ENCODE data around the gene EIF4EBP3. TPM values are rescaled to one million over a fixed set of nuclear protein-coding genes. Genes with fewer than 3 reads are reported as not detected.

The EIF4EBP3 gene
- total RNA-seq, 1 experiment from 2014 or later = 8.4 TPM

- peak within 1 kb of the TSS; percentile 88 for H3K27ac Mint-ChIP-seq
- CTCF ChIA-PET = interaction anchor here (1.0 to 2.1 kb wide), 6 partner anchors 10 to 317 kb away, joined by 3 to 16 read pairs (median 4); partner anchors contain the start of gene EIF4EBP3
- peaks cover 20% of the 10 kb centered on the region for H3K36me3 Mint-ChIP-seq
- peaks cover 24% of the 10 kb centered on the region for H3K4me1 Mint-ChIP-seq
- ATAC-seq = peak; percentile 94
- H3K9me3 Mint-ChIP-seq = no peaks in the 10 kb centered on the region
- H3K27me3 Mint-ChIP-seq (ENCODE audit: low read depth) = no peaks in the 10 kb centered on the region; the same call in 1 of the 2 replicates
- H3K4me3 Mint-ChIP-seq = peak within 1 kb of the TSS; percentile 87
- POLR2A ChIA-PET = interaction anchor here (0.6 to 3.8 kb wide), 9 partner anchors 8 to 156 kb away, joined by 3 to 47 read pairs (median 3); partner anchors contain the start of genes ANKHD1, DND1, EIF4EBP3 and IK
- peak; percentile 95 for DNase-seq (ENCODE audit: low spot score)
- TF ChIP-seq, protein P1, sequence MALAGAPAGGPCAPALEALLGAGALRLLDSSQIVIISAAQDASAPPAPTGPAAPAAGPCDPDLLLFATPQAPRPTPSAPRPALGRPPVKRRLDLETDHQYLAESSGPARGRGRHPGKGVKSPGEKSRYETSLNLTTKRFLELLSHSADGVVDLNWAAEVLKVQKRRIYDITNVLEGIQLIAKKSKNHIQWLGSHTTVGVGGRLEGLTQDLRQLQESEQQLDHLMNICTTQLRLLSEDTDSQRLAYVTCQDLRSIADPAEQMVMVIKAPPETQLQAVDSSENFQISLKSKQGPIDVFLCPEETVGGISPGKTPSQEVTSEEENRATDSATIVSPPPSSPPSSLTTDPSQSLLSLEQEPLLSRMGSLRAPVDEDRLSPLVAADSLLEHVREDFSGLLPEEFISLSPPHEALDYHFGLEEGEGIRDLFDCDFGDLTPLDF (CRISPR knock-in tag; IDR thresholded peaks at IDR 0.05) = no peak
- TF ChIP-seq AFF4 (CRISPR knock-in tag; IDR thresholded peaks at IDR 0.05; ENCODE audit: borderline replicate concordance) = no peak
- 0 out of 2 replicates have a peak, but pooled peaks have one; percentile 11 for TF ChIP-seq ZNF121 (CRISPR knock-in tag; IDR thresholded peaks at IDR 0.05)
- TF ChIP-seq ZNF671 (CRISPR knock-in tag; IDR thresholded peaks at IDR 0.05) = peak; percentile 14; the same call in 1 of the 2 replicates
- TF ChIP-seq, protein P2, sequence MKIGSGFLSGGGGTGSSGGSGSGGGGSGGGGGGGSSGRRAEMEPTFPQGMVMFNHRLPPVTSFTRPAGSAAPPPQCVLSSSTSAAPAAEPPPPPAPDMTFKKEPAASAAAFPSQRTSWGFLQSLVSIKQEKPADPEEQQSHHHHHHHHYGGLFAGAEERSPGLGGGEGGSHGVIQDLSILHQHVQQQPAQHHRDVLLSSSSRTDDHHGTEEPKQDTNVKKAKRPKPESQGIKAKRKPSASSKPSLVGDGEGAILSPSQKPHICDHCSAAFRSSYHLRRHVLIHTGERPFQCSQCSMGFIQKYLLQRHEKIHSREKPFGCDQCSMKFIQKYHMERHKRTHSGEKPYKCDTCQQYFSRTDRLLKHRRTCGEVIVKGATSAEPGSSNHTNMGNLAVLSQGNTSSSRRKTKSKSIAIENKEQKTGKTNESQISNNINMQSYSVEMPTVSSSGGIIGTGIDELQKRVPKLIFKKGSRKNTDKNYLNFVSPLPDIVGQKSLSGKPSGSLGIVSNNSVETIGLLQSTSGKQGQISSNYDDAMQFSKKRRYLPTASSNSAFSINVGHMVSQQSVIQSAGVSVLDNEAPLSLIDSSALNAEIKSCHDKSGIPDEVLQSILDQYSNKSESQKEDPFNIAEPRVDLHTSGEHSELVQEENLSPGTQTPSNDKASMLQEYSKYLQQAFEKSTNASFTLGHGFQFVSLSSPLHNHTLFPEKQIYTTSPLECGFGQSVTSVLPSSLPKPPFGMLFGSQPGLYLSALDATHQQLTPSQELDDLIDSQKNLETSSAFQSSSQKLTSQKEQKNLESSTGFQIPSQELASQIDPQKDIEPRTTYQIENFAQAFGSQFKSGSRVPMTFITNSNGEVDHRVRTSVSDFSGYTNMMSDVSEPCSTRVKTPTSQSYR (CRISPR knock-in tag; IDR thresholded peaks at IDR 0.05) = peak; percentile 65; the same call in 1 of the 2 replicates
- TF ChIP-seq, protein P3, sequence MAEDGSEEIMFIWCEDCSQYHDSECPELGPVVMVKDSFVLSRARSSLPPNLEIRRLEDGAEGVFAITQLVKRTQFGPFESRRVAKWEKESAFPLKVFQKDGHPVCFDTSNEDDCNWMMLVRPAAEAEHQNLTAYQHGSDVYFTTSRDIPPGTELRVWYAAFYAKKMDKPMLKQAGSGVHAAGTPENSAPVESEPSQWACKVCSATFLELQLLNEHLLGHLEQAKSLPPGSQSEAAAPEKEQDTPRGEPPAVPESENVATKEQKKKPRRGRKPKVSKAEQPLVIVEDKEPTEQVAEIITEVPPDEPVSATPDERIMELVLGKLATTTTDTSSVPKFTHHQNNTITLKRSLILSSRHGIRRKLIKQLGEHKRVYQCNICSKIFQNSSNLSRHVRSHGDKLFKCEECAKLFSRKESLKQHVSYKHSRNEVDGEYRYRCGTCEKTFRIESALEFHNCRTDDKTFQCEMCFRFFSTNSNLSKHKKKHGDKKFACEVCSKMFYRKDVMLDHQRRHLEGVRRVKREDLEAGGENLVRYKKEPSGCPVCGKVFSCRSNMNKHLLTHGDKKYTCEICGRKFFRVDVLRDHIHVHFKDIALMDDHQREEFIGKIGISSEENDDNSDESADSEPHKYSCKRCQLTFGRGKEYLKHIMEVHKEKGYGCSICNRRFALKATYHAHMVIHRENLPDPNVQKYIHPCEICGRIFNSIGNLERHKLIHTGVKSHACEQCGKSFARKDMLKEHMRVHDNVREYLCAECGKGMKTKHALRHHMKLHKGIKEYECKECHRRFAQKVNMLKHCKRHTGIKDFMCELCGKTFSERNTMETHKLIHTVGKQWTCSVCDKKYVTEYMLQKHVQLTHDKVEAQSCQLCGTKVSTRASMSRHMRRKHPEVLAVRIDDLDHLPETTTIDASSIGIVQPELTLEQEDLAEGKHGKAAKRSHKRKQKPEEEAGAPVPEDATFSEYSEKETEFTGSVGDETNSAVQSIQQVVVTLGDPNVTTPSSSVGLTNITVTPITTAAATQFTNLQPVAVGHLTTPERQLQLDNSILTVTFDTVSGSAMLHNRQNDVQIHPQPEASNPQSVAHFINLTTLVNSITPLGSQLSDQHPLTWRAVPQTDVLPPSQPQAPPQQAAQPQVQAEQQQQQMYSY (CRISPR knock-in tag; IDR thresholded peaks at IDR 0.05) = peak; percentile 87
- no peak for TF ChIP-seq E2F4 (CRISPR knock-in tag; IDR thresholded peaks at IDR 0.05; ENCODE audit: borderline replicate concordance, low read depth)
- no peak for TF ChIP-seq ZBTB21 (CRISPR knock-in tag; IDR thresholded peaks at IDR 0.05; ENCODE audit: borderline replicate concordance)
- no peak for TF ChIP-seq RELA (CRISPR knock-in tag; IDR thresholded peaks at IDR 0.05; ENCODE audit: borderline replicate concordance)
- TF ChIP-seq ZNF512 (CRISPR knock-in tag; IDR thresholded peaks at IDR 0.05; ENCODE audit: borderline replicate concordance) = no peak
- peak; percentile 78; the same call in 1 of the 2 replicates for TF ChIP-seq TP53 (CRISPR knock-in tag; IDR thresholded peaks at IDR 0.05)
- TF ChIP-seq, protein P4, sequence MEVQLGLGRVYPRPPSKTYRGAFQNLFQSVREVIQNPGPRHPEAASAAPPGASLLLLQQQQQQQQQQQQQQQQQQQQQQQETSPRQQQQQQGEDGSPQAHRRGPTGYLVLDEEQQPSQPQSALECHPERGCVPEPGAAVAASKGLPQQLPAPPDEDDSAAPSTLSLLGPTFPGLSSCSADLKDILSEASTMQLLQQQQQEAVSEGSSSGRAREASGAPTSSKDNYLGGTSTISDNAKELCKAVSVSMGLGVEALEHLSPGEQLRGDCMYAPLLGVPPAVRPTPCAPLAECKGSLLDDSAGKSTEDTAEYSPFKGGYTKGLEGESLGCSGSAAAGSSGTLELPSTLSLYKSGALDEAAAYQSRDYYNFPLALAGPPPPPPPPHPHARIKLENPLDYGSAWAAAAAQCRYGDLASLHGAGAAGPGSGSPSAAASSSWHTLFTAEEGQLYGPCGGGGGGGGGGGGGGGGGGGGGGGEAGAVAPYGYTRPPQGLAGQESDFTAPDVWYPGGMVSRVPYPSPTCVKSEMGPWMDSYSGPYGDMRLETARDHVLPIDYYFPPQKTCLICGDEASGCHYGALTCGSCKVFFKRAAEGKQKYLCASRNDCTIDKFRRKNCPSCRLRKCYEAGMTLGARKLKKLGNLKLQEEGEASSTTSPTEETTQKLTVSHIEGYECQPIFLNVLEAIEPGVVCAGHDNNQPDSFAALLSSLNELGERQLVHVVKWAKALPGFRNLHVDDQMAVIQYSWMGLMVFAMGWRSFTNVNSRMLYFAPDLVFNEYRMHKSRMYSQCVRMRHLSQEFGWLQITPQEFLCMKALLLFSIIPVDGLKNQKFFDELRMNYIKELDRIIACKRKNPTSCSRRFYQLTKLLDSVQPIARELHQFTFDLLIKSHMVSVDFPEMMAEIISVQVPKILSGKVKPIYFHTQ (CRISPR knock-in tag; IDR thresholded peaks at IDR 0.05) = no peak
- peak; percentile 50; the same call in 1 of the 2 replicates for TF ChIP-seq FOXP4 (CRISPR knock-in tag; IDR thresholded peaks at IDR 0.05)
- no peak for TF ChIP-seq TCF7 (CRISPR knock-in tag; IDR thresholded peaks at IDR 0.05; ENCODE audit: low read depth)
- no peak for TF ChIP-seq ELF4 (CRISPR knock-in tag; IDR thresholded peaks at IDR 0.05; ENCODE audit: low read depth)
Observed at GRCh38 chr5:140557136-140557805, 9.8 kb downstream of the EIF4EBP3 start, which contains the start of gene SRA1. SRA1 (minus strand) TSS chr5:140557473; CDS start chr5:140557452, 21 bp downstream.
